CD4-positive, alpha-beta T cell treated with Interleukin-17A for 4 hours (primary cell): Measurements from ENCODE around the gene ACRV1.

Experiments
- DNase-seq: peaks from one replicate; pipeline ENCODE4 v3.0.0-alpha.2; 2020; ENCODE audit warnings: mixed read lengths

ACRV1 gene

DNA sequence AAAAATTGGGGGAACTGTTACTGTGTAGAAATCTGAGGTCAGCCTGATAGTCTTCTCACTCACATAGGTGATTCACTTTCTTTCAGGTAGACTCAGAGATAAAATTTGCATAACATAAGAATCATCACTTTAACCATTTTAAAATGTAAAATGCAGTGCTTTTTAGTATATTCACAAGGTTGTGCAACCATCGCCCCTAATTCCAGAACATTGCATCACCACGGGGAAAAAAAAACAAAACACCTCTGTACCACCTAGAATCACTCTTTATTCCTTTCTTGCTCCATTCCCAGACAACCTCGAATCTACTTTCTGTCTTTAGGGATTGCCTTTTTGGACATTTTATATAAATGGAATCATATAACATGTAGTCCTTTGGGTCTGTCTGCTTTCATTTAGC lies 34.8 kb downstream of the ACRV1 start:
- no peak for DNase-seq

- no peak for DNase-seq
These were observed 42.3 kb downstream of the ACRV1 start for GRCh38 chr11:125638315-125638714.

- no peak for DNase-seq
These were observed 42.8 kb downstream of the ACRV1 start for GRCh38 chr11:125637840-125638239.

DNA sequence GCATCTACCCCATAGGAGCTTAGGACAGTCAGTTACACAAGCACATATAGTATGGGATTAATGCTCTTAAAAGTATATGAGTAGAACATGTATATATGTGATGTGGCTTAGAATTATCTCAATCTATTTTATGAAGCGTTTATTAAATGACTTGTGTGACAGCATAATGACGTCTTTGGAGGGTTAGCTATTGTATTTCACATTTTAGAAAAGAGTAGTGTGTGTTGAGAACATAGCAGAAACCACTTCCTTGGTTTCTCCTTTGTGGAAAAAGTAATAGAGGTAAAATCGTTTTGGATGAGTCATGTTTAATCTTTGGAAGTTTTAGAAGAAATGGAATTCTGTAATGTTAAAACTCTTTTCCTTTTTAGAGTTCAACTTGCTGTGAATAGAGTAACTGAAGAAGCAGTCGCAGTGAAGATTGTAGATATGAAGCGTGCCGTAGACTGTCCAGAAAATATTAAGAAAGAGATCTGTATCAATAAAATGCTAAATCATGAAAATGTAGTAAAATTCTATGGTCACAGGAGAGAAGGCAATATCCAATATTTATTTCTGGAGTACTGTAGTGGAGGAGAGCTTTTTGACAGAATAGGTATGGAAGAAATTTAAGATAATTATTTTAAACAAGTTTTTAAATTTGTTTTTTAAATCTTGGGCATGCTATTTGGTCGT lies 53.3 kb downstream of the ACRV1 start:
- DNase-seq = no peak

- DNase-seq = peak; percentile 23
These were observed 54.2 kb downstream of the ACRV1 start for GRCh38 chr11:125626288-125626950.

DNA sequence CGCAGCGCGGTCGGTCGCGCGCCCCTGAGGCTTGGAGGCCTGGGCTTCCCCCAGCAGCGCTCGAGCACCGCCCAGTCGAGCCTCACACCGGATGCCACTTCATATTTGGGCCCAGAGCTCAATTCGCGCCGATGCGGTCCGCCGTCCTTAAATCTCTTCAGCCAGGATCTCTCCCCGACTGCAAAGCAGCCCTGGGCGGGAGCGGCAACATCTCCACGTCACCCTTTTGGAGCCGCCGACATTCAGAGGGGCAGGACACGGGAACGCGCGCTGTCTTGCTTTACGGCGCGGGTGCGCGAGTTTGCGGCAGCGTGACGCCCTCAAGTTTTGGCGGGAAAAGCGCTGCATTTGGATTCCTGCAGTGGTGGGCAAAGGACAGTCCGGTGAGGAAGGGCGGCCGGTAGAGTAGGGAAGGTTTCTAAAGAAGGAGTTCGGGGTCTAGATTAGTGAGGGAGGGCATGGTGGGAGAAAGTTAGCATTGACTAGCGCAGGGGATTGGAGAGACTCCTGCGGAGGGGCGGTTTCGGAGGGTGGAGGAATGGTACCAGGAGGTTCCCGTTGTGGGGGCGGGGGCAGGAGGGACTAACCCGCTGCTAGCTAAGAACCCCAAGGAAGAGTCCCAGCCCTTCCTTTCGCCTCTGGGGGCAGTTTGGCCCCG lies 54.9 kb downstream of the ACRV1 start:
- DNase-seq = peak; percentile 85

DNA sequence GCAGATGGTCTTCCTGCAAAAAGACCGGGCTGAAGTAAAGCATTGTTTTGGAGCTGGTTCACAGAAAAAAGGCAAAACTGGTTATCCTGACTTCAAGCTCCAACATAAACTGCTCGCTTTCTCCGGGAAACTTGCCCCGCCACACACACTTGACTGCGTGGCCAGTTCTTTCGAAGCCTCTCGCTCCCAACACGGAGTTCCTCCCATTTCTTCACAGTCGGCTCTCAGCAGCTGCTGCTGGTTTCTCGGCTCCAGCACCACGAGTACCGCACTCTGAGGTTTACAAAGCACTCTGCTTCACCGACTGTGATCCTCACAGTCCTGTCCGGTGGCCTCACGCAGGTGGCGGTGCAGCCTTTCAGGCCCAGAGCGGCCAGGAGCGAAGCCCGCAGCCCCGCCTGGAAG lies 55.4 kb downstream of the ACRV1 start:
- no peak for DNase-seq

DNA sequence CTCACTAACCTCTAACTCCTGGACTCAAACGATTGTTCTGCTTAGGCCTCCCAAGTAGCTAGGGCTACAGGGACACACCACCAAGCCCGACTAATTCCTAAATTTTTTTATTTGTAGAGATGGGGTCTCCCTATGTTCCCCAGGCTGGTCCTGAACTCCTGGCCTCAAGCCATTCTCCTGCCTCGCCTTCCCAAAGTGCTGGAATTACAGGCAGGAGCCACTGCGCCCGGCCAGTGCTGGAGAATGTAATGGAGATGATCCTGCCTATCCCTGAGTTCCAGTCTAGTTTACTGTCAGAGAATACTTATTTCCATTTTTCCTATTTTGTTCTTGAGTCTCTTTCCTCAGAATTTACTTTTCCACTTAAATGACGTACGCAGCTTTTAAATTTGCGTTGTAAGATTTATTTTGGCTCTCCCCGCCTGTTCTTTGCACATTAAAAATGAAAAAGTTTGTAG lies 55.9 kb downstream of the ACRV1 start, which contains the start of gene CHEK1:
Gene CHEK1, plus strand, starts transcription at position 408 of the 458 bp plus-strand sequence. CDS start 1,606 bp downstream, outside the sequence.
- no peak for DNase-seq

- no peak for DNase-seq
These were observed 57.6 kb downstream of the ACRV1 start for GRCh38 chr11:125623064-125623463.

- DNase-seq = no peak
These were observed 58.7 kb downstream of the ACRV1 start for GRCh38 chr11:125621995-125622394.
